ENCODE results near the gene ADI1. TPM values are rescaled to one million over a fixed set of nuclear protein-coding genes. Genes with fewer than 3 reads are reported as not detected.

ADI1 gene
- total and polyA plus RNA-seq, 8 donors: 34.8 to 83.8 (median 40.9) TPM

GRCh38 chr2:3545788-3546478 lies 26.6 kb upstream of the ADI1 start:
- H3K36me3 ChIP-seq: peaks cover 4 to 100% of the 10 kb centered on the region in 2 donors
- no peaks in the 10 kb centered on the region for H3K27me3 ChIP-seq
- H3K4me1 ChIP-seq: no peaks in the 10 kb centered on the region
- no peak overlapping the region for H3K27ac ChIP-seq
- H3K4me3 ChIP-seq: no peak overlapping the region
- intact Hi-C loops (cut with DNase I): no loop called here
- ATAC-seq (no peak), DNase-seq (no peak)
- no peak for TF ChIP-seq CTCF (IDR thresholded peaks at IDR 0.05)
- H3K9me3 ChIP-seq: no peaks in the 10 kb centered on the region

- H3K4me1 ChIP-seq: no peaks in the 10 kb centered on the region
- no peaks in the 10 kb centered on the region for H3K27me3 ChIP-seq
- no peak for TF ChIP-seq CTCF (IDR thresholded peaks at IDR 0.05)
- no peak overlapping the region for H3K4me3 ChIP-seq
- no peak overlapping the region for H3K27ac ChIP-seq
- H3K36me3 ChIP-seq: peaks cover 4 to 86% of the 10 kb centered on the region in 2 donors
- intact Hi-C loops (cut with DNase I): no loop called here
- no peak for ATAC-seq
- no peaks in the 10 kb centered on the region for H3K9me3 ChIP-seq
- no peak for DNase-seq
Measured at GRCh38 chr2:3543023-3543683, 23.8 kb upstream of the ADI1 start.

- no peak for TF ChIP-seq CTCF (IDR thresholded peaks at IDR 0.05)
- DNase-seq (no peak), ATAC-seq (no peak)
- Histone ChIP-seq H3K27me3 (no peaks in the 10 kb centered on the region), H3K27ac (no peak overlapping the region), H3K36me3 (peaks cover 4 to 75% of the 10 kb centered on the region in 2 donors), H3K9me3 (no peaks in the 10 kb centered on the region), H3K4me3 (no peak overlapping the region), H3K4me1 (no peaks in the 10 kb centered on the region)
- intact Hi-C loops (cut with DNase I): no loop called here
Measured at GRCh38 chr2:3542107-3542506, 22.8 kb upstream of the ADI1 start.

- DNase-seq: no peak
- intact Hi-C loops (cut with DNase I): no loop called here
- TF ChIP-seq CTCF (IDR thresholded peaks at IDR 0.05): no peak
- peaks cover 4 to 52% of the 10 kb centered on the region in 2 donors for H3K36me3 ChIP-seq
- ATAC-seq: no peak
- no peaks in the 10 kb centered on the region for H3K9me3 ChIP-seq
- no peak overlapping the region for H3K27ac ChIP-seq
- H3K27me3 ChIP-seq: no peaks in the 10 kb centered on the region
- H3K4me3 ChIP-seq: no peak overlapping the region
- H3K4me1 ChIP-seq: peaks cover 4 to 9% of the 10 kb centered on the region in 2 donors
Measured at GRCh38 chr2:3539836-3540235, 20.5 kb upstream of the ADI1 start.

Data from left lung (tissue), 10 donors.